ENCODE results near the gene FAM20B. TPM values are rescaled to one million over a fixed set of nuclear protein-coding genes. Genes with fewer than 3 reads are reported as not detected.

The FAM20B gene
- total and polyA plus RNA-seq, 12 donors: 15.4 to 69.9 (median 38.3) TPM

DNA sequence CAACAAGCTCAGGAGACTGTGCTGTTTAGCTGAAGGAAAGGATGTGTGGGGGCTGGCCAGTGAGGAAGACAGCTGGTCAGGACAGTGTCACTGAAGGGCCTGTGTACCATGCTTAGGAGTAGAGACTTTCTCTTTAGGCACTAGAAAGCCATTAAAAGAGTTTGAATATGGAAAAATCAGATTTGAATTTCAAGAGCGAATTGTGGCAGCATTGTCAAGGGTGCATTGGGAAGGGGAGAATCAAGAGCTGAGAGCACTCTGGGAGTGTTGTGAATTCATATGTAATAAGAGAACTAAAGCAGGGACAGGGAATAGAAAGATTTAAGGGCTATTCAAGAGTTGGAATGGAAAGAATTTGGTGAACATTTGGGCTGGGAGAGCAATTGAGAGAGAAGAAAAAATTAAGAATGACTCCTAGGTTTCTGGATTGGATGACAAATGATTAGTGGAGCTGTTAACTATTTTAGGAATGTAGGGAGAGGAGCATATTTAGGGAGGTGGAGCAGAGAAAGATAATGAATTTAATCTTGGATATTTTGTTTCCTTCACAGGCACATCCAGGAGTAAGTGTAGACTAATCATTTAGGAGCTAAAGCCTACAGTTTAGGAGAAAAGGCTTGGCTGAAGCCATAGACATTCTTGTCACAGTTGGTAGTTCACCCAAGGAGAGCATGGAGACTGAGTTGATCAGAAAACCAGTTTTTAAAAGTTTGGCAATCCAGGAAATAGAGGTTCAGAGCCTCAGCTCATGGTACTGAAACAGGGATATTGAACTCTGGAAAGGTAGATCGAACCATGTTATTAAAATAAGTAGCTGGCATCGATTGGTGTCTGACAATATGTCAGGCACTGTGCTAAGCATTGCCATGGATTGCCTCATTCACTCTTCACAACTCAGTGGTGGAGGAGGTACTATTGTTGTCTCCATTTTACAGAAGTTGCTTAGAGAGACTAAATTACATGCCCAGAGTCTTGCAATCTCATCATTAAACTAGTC lies 33.1 kb downstream of the FAM20B start:
- intact Hi-C loops (cut with DNase I): no loop called here
- peaks cover 0 to under 1% of the 10 kb centered on the region in 2 donors for H3K36me3 ChIP-seq (replicated peaks in 1 of 2)
- no peaks in the 10 kb centered on the region for H3K27me3 ChIP-seq
- 90 to 96% (median 92%) methylated on average over 3 of the region's 3 CpGs for WGBS, 4 donors
- no peaks in the 10 kb centered on the region for H3K4me1 ChIP-seq (replicated peaks in 1 of 2)
- H3K4me3 ChIP-seq: no peak overlapping the region
- DNase-seq: no peak
- H3K27ac ChIP-seq: no peak overlapping the region
- TF ChIP-seq, protein P1, sequence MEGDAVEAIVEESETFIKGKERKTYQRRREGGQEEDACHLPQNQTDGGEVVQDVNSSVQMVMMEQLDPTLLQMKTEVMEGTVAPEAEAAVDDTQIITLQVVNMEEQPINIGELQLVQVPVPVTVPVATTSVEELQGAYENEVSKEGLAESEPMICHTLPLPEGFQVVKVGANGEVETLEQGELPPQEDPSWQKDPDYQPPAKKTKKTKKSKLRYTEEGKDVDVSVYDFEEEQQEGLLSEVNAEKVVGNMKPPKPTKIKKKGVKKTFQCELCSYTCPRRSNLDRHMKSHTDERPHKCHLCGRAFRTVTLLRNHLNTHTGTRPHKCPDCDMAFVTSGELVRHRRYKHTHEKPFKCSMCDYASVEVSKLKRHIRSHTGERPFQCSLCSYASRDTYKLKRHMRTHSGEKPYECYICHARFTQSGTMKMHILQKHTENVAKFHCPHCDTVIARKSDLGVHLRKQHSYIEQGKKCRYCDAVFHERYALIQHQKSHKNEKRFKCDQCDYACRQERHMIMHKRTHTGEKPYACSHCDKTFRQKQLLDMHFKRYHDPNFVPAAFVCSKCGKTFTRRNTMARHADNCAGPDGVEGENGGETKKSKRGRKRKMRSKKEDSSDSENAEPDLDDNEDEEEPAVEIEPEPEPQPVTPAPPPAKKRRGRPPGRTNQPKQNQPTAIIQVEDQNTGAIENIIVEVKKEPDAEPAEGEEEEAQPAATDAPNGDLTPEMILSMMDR (IDR thresholded peaks at IDR 0.05): no peak
- TF ChIP-seq POLR2A (IDR thresholded peaks at IDR 0.05): no peak
- no peaks in the 10 kb centered on the region for H3K9me3 ChIP-seq (replicated peaks in 1 of 3)

DNA sequence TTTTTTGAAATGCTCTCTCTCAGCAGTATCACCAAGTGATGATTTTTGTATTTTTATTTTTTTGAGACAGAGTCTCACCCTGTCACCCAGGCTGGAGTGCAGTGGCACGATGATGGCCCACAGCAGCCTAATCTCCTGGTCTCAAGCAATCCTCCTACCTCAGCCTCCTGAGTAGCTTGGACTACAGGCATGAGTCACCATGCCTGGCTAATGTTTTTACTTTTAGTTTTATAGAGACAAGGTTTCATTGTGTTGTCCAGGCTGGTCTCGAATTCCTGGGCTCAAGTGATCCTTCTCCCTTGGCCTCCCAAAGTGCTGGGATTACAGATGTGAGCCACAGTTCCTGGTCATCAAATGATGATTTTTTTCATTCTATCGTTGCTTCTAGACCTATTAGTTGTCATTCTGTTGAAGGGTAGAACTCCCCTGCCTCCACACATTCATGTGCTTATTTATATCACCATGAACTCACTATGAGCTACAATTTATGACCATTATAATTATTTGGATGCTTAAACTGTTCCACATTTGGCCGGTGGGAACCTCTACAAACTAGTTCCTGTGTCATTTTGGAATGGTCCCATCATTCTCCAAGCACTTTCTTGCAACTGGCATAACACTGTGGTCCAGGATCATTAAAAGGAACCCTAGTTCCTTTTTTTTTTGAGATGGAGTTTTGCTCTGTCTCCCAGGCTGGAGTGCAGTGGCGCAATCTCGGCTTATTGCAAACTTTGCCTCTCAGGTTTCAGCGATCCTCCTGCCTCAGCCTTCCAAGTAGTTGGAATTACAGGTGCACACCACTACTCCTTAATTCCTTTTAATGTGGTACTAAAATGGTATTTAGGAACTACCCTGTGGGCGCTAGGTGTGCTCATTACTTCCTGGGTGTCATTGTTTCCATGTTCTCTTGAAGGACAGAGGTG lies 35.9 kb downstream of the FAM20B start:
- WGBS, 4 donors: 95 to 97% (median 96%) methylated on average over 8 of the region's 8 CpGs
- Histone ChIP-seq H3K27me3 (no peaks in the 10 kb centered on the region), H3K9me3 (replicated peaks in 1 of 3) (no peaks in the 10 kb centered on the region), H3K4me3 (no peak overlapping the region), H3K4me1 (replicated peaks in 1 of 2) (no peaks in the 10 kb centered on the region), H3K27ac (no peak overlapping the region), H3K36me3 (replicated peaks in 1 of 2) (peaks cover 0 to 28% of the 10 kb centered on the region in 2 donors)
- no peak for DNase-seq
- TF ChIP-seq POLR2A (IDR thresholded peaks at IDR 0.05): no peak
- TF ChIP-seq, protein P1 (IDR thresholded peaks at IDR 0.05): no peak
- intact Hi-C loops (cut with DNase I): no loop called here

DNA sequence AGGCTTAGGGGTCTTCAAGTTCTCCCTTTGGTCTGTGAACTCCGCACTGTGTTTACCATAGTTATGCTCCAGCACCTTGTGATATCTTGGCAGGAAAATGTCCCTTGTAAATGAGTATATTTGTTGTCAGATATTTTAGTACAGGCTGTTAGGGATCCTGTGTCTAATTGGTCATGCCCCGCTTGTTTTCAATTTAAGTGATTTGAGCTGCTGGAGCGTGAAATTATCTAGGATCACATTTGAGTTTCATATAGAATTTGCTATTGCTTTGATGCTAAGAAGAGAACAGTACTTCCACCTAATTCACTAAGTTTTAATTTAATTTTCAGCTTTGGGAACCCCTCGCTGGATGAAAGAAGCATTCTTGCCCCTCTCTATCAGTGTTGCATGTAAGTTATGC lies 40.8 kb downstream of the FAM20B start:
- Histone ChIP-seq H3K4me1 (replicated peaks in 1 of 2) (no peaks in the 10 kb centered on the region), H3K4me3 (no peak overlapping the region), H3K9me3 (replicated peaks in 1 of 3) (no peaks in the 10 kb centered on the region), H3K36me3 (replicated peaks in 1 of 2) (peaks cover 0 to 46% of the 10 kb centered on the region in 2 donors), H3K27ac (no peak overlapping the region), H3K27me3 (no peaks in the 10 kb centered on the region)
- 95 to 98% (median 96%) methylated on average over 4 of the region's 4 CpGs for WGBS, 4 donors
- no peak for DNase-seq
- TF ChIP-seq, protein P1 (IDR thresholded peaks at IDR 0.05): no peak
- no peak for TF ChIP-seq POLR2A (IDR thresholded peaks at IDR 0.05)
- intact Hi-C loops (cut with DNase I): no loop called here

DNA sequence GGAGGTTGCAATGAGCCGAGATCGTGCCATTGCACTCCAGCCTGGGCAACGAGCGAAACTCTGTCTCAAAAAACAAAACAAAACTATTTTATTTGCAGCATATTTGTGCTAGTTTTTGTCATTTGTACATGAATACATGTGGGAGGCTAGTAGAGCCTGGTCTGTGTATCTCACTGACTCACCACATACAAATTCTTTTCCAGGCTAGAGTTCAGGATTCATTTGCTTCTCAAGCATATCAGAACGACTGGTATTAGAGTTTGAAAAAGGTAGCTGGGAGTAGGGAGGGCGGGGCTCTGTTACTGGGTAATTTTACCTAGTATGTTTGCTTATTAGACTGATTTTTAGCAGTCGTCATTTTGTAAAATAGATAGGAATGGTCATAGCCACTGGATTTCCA lies 51.7 kb downstream of the FAM20B start:
- intact Hi-C loops (cut with DNase I): loop anchor here in 1 of 2 donors (5.0 kb wide), 1 partner anchor 290 kb away; the partner anchor contains the start of gene AXDND1
- no peaks in the 10 kb centered on the region for H3K27me3 ChIP-seq
- TF ChIP-seq, protein P1 (IDR thresholded peaks at IDR 0.05): no peak
- TF ChIP-seq POLR2A (IDR thresholded peaks at IDR 0.05): no peak
- no peak for DNase-seq
- 86 to 91% (median 90%) methylated on average over 7 of the region's 7 CpGs for WGBS, 4 donors
- peaks cover 0 to 5% of the 10 kb centered on the region in 2 donors for H3K36me3 ChIP-seq (replicated peaks in 1 of 2)
- H3K9me3 ChIP-seq (replicated peaks in 1 of 3): no peaks in the 10 kb centered on the region
- H3K4me1 ChIP-seq (replicated peaks in 1 of 2): peaks cover 0 to 7% of the 10 kb centered on the region in 2 donors
- no peak overlapping the region for H3K4me3 ChIP-seq
- H3K27ac ChIP-seq: no peak overlapping the region

Measured in adrenal gland (tissue), 12 donors.